NCI-H748 treated with DMSO at 0.1 percent for 48 hours (cell line): ENCODE results near the gene CSTPP1.
"Not testable (repeated sequence)": the region's sequence is repeated elsewhere in the genome, so short reads cannot be mapped to it uniquely, and the experiment has no call there.

ENCODE experiments used
- DNase-seq: peaks from one replicate; lab custom pipeline; 2025; lab: John Stamatoyannopoulos, UW

Gene CSTPP1

DNA sequence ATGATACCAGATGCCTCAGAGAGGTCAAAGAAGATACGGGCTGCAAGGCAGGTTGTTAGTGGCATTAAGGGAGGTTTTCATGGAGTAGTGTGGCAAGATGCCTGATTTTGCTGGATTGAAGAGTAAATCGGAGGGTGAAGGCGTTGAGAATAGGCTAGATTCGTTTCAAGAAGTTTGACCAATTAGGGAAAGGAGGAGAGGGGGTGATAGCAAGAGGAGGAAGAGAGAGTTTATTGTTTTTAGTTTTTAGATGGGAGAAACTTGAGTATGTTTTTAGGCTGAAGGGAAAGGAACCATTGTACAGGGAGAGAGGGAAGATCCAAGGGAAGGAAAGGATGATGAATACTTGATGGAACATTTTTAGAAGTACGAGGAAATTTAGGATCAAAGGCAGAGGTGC lies 16.5 kb downstream of the CSTPP1 start:
- no peak for DNase-seq

DNA sequence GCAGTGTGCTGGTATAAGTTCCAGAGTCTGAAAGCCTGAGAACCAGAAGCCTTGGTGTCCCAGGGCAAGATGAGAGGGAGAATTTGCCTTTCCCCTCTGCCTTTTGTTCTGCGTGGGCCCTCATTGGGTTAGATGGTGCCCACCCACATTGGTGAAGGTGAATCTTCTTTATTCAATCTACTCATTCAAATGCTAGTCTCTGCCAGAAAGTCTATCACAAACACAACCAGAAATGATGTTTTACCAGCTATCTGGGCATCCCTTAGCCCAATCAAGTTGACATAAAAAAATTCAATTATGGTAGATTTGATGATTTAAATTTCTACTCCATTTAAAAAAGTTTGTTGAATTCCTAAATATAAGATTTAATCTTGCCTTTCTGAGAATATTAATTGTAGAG lies 22.2 kb downstream of the CSTPP1 start:
- DNase-seq = no peak

- DNase-seq = no peak
These were observed 24.5 kb downstream of the CSTPP1 start for GRCh38 chr11:46961041-46961440.

DNA sequence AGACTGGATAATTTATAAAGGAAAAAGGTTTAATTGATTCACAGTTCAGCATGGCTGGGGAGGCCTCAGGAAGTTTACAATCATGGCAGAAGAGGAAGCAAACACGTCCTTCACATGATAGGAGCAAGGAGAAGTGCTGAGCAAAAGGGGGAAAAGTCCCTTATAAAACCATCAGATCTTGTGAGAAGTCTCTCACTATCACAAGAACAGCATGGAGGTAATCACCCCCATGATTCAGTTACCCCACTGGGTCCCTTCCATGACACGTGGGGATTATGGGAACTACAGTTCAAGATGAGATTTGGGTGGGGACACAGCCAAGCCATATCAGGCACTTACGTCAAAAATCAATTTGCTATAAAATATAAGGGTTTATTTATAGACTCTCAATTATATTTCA lies 25.3 kb downstream of the CSTPP1 start:
- DNase-seq = not testable (repeated sequence)

GRCh38 chr11:46963844-46964243 lies 27.3 kb downstream of the CSTPP1 start:
- DNase-seq = no peak

- DNase-seq = no peak
These were observed 30.2 kb downstream of the CSTPP1 start for GRCh38 chr11:46966773-46967172.

GRCh38 chr11:46967962-46968361 lies 31.4 kb downstream of the CSTPP1 start:
- DNase-seq = no peak

DNA sequence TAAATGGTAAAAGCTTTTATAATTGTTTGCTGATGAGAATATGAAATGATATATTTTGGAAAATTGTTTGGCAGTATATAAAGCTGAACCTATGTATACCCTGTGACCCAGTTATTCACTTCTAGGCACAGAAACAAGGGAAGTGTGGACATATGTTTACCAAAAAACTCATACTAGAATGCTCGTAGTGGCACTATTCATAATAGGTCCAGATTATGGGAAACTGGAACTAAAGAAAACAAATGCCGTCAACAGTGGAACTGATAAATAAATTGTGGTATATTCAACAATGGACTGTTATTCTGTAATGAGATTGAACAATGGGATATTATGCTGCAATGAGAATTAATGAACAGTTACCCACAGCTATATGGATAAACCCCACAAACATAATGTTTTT lies 32.8 kb downstream of the CSTPP1 start:
- DNase-seq = no peak

GRCh38 chr11:46970913-46971625 lies 34.5 kb downstream of the CSTPP1 start:
- no peak for DNase-seq

DNA sequence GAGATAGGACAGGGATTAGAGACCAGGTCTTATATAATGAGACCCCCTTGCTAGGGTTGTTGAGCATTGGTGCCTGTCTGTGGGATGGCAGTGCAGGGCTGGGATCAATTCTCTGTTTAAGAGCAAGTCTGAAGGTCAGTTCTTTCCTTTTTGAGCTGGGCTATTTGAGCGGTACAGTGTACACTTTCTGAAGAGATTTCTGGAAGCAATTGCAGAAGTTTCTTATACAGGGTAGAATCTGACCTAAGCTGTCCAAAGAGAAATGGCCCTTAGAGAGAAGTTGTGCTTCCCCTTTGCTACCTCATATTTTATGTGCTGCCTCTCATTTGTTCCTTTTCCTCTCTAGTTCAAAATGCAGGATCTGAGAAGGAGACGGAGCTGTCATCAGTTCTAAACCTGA lies 35.8 kb downstream of the CSTPP1 start:
- no peak for DNase-seq

DNA sequence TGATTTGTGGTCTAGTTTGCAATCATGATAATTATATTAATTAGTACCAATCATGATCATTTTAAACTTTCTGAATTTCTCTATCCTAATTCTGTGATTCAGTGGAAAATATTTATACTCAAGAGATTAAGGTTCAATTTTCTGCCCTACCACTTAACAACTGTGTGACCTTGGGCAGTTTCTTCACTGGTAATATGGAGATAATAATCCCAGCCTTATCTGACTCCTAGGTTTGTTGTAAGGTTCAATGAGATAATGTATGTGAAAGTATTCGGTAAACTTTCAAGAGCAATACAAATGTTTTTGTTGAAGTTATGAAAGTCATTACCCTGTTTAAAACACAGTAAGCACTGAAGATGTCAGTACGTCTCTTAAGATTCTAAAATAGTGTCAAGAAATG lies 36.3 kb downstream of the CSTPP1 start:
- DNase-seq = no peak

DNA sequence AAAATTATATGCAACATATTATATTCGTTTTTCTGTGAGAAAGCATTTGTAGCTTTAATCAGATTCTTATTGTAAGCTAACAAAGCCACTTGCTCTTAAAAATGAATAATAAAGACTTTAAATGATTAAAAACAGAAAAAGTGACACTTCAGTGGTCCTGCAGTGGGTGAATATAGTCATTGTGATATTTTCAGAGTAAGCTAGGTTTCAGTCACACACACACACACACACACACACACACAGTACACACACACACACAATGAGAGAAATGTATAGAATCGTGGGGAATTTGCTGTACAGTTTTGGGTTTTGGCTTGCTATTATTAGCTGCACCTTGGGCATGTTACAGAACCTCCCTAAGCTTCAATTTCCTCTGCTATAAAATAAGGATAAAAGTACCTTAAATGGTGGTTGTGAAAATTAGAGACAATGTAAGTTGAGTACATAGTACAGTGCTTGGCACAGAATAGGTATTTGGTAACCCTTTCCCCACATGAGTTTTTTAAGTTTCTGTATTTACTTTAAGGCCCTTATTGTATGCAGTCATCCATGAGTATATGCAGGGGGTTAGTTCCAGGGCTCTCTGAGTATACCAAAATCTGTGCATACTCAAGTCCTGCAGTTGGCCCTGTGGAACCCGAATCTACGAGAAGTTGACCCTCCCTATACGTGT lies 39.8 kb downstream of the CSTPP1 start:
- no peak for DNase-seq

DNA sequence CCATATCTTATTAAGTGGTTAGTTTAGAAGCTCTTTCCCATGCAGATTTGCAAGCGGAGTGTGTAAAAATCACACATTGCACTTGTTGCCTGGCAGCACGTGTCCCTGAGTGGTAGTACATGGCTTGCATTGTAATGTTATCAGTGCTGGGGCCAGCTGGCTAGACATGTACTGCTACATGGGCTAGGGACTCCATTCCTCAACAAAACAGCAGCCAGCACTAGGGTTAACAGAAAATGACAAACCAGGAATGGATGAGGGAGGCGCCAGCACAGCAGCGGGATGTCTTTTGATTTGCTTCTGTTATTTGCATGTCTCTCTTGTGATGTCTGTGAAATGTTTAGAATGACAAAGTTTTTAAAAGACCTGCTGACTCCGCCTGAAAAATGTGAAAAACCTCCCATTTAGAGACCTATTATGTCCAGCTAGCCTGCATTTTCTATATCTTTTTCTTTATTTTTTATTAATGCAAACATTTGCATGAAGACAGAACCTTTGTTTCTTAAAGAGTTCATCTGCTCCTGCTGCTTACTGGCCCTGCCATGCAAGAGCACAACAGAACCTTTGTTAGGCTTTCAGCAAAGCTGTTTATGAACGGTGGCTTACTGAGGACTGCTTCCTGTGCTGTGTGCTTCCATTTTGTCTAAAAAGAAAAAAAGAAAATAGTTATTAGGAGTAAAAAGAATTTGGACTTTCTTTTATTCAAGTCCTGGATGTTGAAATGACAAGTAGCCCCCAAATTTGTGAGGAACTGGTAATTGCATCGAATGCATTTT lies 40.7 kb downstream of the CSTPP1 start:
- DNase-seq = peak; percentile 39

- peak; percentile 49 for DNase-seq
These were observed 41.5 kb downstream of the CSTPP1 start for GRCh38 chr11:46978005-46978491.

DNA sequence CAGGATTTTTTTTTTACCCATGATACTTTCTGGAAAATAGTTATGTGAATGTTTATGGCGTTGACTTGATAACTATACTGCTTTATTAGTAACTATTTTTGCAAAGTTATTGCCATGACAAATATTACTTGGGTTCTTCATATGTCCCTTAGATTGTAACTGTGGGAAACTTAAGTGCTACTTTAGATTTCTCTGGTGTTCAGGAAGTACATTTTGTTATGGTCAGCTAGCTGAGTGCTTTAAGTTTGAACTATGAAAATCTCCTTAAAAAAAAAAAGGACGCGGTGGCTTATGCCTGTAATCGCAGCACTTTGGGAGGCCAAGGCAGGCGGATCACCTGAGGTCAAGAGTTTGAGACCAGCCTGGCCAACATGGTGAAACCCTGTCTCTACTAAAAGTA lies 42.8 kb downstream of the CSTPP1 start:
- DNase-seq = no peak

GRCh38 chr11:46981436-46981835 lies 44.9 kb downstream of the CSTPP1 start:
- no peak for DNase-seq

- no peak for DNase-seq
These were observed 46.4 kb downstream of the CSTPP1 start for GRCh38 chr11:46982797-46983452.

DNA sequence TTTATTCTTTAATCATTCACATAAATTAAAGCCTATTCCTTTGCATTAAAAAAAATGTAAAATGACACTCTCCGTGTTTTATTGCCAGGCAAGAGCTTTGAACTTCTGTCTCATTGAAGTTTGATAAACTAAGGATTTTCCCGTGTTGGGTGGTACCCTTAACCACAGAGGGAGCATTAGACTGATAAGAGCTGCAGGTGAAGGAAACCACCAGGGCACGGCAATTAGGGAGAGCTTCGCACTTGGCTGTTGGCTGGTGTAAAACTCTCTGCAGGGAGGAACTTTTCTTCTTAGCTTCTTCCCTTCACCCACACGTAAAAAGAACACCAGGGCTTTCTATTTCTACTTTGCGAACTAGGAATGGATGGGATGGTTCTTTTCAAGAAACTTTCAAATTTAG lies 47.0 kb downstream of the CSTPP1 start:
- DNase-seq = no peak

GRCh38 chr11:46984548-46984947 lies 48.0 kb downstream of the CSTPP1 start:
- DNase-seq = no peak

GRCh38 chr11:46984987-46985386 lies 48.4 kb downstream of the CSTPP1 start:
- no peak for DNase-seq

DNA sequence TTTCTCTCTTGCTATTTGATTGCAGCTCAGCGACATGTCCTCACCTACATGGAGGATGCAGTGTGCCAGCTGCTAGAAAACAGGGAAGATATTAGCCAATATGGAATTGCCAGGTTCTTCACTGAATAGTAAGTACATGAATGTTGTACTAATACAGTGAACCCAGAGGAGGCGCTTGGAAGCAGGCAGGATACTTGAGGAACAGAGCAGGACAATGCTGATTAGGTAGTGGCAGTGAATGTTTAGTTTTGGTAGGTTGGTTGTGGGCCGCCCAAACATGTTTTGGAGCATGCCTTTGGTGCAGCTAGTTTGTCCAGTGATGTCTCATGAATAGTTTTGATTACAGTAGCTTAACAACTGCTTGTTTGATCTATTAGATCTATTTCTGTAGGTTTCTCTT lies 50.6 kb downstream of the CSTPP1 start:
- DNase-seq = no peak

- not testable (repeated sequence) for DNase-seq
These were observed 53.4 kb downstream of the CSTPP1 start for GRCh38 chr11:46989810-46990487.
